ENCODE data around the gene SRCIN1. TPM values are rescaled to one million over a fixed set of nuclear protein-coding genes. Genes with fewer than 3 reads are reported as not detected.
A peak's percentile ranks its signal among the peaks of the same experiment; 100 is the strongest.

SRCIN1 gene
- total and polyA plus RNA-seq, 4 donors: 0.05 to 5.3 (median 2.7) TPM

- no peak for DNase-seq (ENCODE audit: low spot score)
- H3K9me3 ChIP-seq (ENCODE audit: control insufficient read depth in 4 of 4, low read length in 3 of 4): no peaks in the 10 kb centered on the region
- H3K4me1 ChIP-seq (ENCODE audit: control insufficient read depth in 4 of 4, insufficient read depth in 4 of 4, low read length in 3 of 4): peaks cover 14 to 43% (median 33%) of the 10 kb centered on the region in 4 donors
- no peak overlapping the region for H3K9ac ChIP-seq (ENCODE audit: low read depth in 1 of 2, low read length in 2 of 2)
- H3K36me3 ChIP-seq (ENCODE audit: control insufficient read depth in 4 of 4, insufficient read depth in 3 of 4, low read depth in 1 of 4, low read length in 3 of 4): no peaks in the 10 kb centered on the region
- no peak for TF ChIP-seq HNF4G (IDR thresholded peaks at IDR 0.05)
- TF ChIP-seq TAF1 (conservative IDR thresholded peaks at IDR 0.05): no peak
- TF ChIP-seq FOXA1 (IDR thresholded peaks at IDR 0.05): no peak
- no peak for TF ChIP-seq EGR1 (IDR thresholded peaks at IDR 0.05; ENCODE audit: low read depth in 2 of 2)
- TF ChIP-seq FOXA2 (IDR thresholded peaks at IDR 0.05): no peak
- no peak overlapping the region for H3K4me3 ChIP-seq (ENCODE audit: low read depth in 1 of 3, low read length in 3 of 3)
- no peak overlapping the region for H3K27ac ChIP-seq (ENCODE audit: low read depth in 1 of 2, low read length in 2 of 2)
- peaks cover 0 to 3% (median 0%) of the 10 kb centered on the region in 4 donors for H3K27me3 ChIP-seq (ENCODE audit: control insufficient read depth in 4 of 4, insufficient read depth in 4 of 4, low read length in 3 of 4)
- WGBS: 50% methylated on average over 23 of the region's 23 CpGs
Observed at GRCh38 chr17:38562215-38562569, 43.6 kb downstream of the SRCIN1 start.

DNA sequence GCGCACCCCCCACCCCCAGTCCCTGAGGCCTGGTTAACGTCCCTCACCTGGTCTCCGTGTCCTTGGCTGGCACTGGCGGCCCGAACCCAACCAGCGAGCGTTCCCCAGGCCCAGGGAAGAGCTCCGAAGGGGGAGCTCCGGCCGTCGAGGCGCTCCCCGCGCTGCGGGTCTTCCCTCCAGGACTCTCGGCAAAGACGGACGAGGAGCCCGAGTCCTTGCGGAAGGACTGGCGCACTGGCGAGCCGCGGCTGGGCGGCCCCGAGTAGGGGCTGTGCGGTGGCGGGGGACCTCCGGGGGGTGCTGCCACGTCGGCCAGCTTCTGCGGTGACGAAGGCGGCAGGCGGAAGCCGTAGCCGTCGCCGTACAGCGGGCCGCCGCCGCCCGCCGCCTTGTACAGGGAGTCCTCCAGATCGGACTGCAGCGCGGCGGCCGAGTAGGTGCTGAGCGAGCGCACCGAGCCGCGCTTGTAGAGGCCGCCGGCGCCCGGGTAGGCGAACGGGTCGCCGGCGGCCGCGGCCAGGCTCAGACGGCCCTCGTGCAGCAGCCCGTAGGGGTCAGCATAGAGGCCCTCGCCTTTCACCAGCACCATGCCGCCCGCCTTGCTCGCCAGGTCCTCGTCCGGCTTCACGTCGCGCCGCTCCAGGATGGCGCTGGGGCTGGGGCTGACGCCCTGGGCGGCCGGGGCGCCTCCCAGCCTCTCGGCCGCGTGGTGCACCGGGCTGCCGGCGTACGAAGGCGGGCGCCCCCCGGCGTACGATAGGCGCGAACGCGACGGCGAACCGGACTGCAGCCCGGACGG lies 44.1 kb downstream of the SRCIN1 start:
- DNase-seq (ENCODE audit: low spot score): no peak
- H3K9me3 ChIP-seq (ENCODE audit: control insufficient read depth in 4 of 4, low read length in 3 of 4): no peaks in the 10 kb centered on the region
- H3K4me3 ChIP-seq (ENCODE audit: low read depth in 1 of 3, low read length in 3 of 3): no peak overlapping the region
- H3K27me3 ChIP-seq (ENCODE audit: control insufficient read depth in 4 of 4, insufficient read depth in 4 of 4, low read length in 3 of 4): peaks cover 0 to 3% (median 0%) of the 10 kb centered on the region in 4 donors
- no peak overlapping the region for H3K27ac ChIP-seq (ENCODE audit: low read depth in 1 of 2, low read length in 2 of 2)
- TF ChIP-seq ATF3 (IDR thresholded peaks at IDR 0.05) (no peak), HNF4G (IDR thresholded peaks at IDR 0.05) (no peak), SP1 (IDR thresholded peaks at IDR 0.05) (no peak), FOXA2 (IDR thresholded peaks at IDR 0.05) (no peak), HNF4A (conservative IDR thresholded peaks at IDR 0.05) (no peak), JUND (IDR thresholded peaks at IDR 0.05) (no peak), MAX (IDR thresholded peaks at IDR 0.05) (no peak), RXRA (IDR thresholded peaks at IDR 0.05) (no peak), RAD21 (IDR thresholded peaks at IDR 0.05) (no peak)
- H3K36me3 ChIP-seq (ENCODE audit: control insufficient read depth in 4 of 4, insufficient read depth in 3 of 4, low read depth in 1 of 4, low read length in 3 of 4): no peaks in the 10 kb centered on the region
- WGBS: 58% methylated on average over 105 of the region's 105 CpGs
- H3K9ac ChIP-seq (ENCODE audit: low read depth in 1 of 2, low read length in 2 of 2): no peak overlapping the region
- peaks cover 15 to 44% (median 35%) of the 10 kb centered on the region in 4 donors for H3K4me1 ChIP-seq (ENCODE audit: control insufficient read depth in 4 of 4, insufficient read depth in 4 of 4, low read length in 3 of 4)

DNA sequence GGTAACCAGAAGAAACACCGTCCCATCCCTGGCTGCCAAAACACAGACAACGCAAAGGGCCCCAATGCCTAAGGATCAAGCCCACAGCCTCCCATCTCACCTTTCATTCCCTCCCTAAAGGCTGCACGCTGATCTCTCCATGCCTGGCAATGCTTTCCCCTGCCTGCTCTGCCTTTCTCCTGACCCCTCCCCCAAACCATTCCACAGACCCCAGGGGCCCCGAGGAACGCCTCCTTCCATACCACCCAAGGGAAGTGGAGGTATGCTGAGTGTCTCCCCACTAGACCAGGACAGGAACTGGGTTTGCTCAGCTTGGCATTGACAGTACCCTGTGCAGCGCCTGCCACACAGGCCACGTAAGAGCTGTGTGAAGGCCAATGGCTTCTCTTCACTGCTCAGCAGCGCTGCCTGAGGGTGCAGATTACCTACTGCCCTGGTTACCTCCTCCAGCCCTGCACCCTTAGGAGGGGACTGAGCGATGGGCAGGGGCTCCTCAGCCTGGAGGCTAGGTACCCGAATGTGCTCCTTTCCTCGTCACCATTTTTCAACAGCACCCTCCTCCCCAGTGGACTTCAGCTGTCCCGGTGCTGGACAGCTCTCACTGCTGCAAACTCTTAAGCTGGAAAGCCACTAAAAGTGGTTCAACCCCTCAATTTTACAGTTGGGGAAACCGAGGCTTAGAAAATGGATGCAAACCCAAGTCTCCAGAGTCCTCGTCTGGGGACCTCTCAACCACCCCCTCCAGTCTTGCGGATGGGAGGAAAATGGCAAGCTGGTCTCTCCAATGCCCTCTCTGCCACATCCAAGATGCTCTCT lies 45.0 kb downstream of the SRCIN1 start:
- 65% methylated on average over 15 of the region's 15 CpGs for WGBS
- Histone ChIP-seq H3K4me1 (ENCODE audit: control insufficient read depth in 4 of 4, insufficient read depth in 4 of 4, low read length in 3 of 4) (peaks cover 15 to 44% (median 35%) of the 10 kb centered on the region in 4 donors), H3K27ac (ENCODE audit: low read depth in 1 of 2, low read length in 2 of 2) (peak overlapping the region in 1 of 2 donors; percentile 92), H3K36me3 (ENCODE audit: control insufficient read depth in 4 of 4, insufficient read depth in 3 of 4, low read depth in 1 of 4, low read length in 3 of 4) (no peaks in the 10 kb centered on the region), H3K4me3 (ENCODE audit: low read depth in 1 of 3, low read length in 3 of 3) (no peak overlapping the region), H3K9me3 (ENCODE audit: control insufficient read depth in 4 of 4, low read length in 3 of 4) (no peaks in the 10 kb centered on the region), H3K9ac (ENCODE audit: low read depth in 1 of 2, low read length in 2 of 2) (no peak overlapping the region), H3K27me3 (ENCODE audit: control insufficient read depth in 4 of 4, insufficient read depth in 4 of 4, low read length in 3 of 4) (peaks cover 0 to 3% (median 0%) of the 10 kb centered on the region in 4 donors)
- TF ChIP-seq REST (IDR thresholded peaks at IDR 0.05) (peak; percentile 99), JUND (IDR thresholded peaks at IDR 0.05) (no peak)
- no peak for DNase-seq (ENCODE audit: low spot score)
